ENCODE data around the gene ZBTB32.

DNA sequence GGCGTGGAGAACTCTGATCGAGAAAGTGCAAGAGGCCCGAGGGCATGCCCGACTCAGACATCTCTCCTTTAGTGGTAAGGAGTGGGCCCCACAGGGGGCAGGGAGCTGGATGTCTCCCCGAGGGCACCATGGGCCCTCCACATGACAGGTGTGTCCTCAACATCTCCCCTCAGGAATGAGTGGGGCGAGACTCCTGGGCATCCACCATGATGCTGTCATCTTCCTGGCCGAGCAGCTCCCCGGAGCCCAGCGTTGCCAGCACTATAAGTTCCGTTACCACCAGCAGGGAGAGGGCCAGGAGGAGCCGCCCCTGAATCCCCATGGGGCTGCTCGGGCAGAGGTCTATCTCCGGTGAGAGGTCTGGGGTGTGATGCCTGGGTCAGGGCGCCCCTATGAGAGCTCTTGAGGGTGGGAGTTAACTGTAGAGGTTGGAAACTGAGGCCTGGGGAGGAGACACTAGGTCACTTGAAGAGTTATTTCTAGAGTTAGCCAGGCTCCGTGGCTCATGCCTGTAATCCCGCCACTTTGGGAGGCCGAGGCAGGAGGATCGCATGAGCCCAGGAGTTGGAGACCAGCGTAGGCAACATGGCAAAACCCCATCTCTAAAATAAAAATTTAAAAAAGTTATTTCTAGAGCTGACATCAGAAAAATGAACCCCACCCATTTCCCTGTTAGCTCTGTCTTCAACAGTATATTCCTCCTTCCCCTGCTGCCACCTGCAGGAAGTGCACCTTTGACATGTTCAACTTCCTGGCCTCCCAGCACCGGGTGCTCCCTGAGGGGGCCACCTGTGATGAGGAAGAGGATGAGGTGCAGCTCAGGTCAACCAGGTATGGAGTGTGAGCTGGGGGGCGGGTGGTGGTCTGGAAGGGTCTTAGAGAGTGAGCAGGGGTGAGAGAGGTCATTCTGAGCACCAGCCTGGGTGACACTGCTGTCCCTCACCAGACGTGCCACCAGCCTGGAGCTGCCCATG is 32.8 kb downstream of the ZBTB32 start:
- TF ChIP-seq, protein P1, sequence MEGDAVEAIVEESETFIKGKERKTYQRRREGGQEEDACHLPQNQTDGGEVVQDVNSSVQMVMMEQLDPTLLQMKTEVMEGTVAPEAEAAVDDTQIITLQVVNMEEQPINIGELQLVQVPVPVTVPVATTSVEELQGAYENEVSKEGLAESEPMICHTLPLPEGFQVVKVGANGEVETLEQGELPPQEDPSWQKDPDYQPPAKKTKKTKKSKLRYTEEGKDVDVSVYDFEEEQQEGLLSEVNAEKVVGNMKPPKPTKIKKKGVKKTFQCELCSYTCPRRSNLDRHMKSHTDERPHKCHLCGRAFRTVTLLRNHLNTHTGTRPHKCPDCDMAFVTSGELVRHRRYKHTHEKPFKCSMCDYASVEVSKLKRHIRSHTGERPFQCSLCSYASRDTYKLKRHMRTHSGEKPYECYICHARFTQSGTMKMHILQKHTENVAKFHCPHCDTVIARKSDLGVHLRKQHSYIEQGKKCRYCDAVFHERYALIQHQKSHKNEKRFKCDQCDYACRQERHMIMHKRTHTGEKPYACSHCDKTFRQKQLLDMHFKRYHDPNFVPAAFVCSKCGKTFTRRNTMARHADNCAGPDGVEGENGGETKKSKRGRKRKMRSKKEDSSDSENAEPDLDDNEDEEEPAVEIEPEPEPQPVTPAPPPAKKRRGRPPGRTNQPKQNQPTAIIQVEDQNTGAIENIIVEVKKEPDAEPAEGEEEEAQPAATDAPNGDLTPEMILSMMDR (IDR thresholded peaks at IDR 0.05) = peak in 2 of 6 experiments; percentile 21 to 32
- no peak for TF ChIP-seq POLR2A (IDR thresholded peaks at IDR 0.05)
